SK-N-MC (cell line): ENCODE measurements around the gene CFDP1.

Source experiments
- DNase-seq: peaks from one replicate; pipeline ENCODE4 v3.0.0-alpha.2; 2011; ENCODE audit warnings: low read depth, low spot score
- H3K27ac ChIP-seq: fragments of 200-600 bp; sonication (generic); 2 replicates; pipeline ENCODE4 v1.5.1; 2016; ENCODE audit warnings: mixed run types
- H3K36me3 ChIP-seq: fragments of 200-600 bp; sonication (generic); 2 replicates; pipeline ENCODE4 v1.6.1; 2017; ENCODE audit warnings: antibody characterized with exemption, low read length, mixed read lengths; ENCODE audit not compliant: insufficient read depth
- H3K4me3 ChIP-seq: fragments of 200-600 bp; sonication (generic); 2 replicates; pipeline ENCODE4 v1.5.1; 2016
- H3K9ac ChIP-seq: fragments of 200-600 bp; sonication (generic); 2 replicates; pipeline ENCODE4 v1.8.0; 2017; ENCODE audit warnings: mixed run types, mixed read lengths; ENCODE audit not compliant: insufficient read length
- H3K9me3 ChIP-seq: fragments of 200-600 bp; sonication (generic); 2 replicates; pipeline ENCODE4 v1.6.1; 2017; ENCODE audit warnings: low read depth, mild to moderate bottlenecking, antibody characterized with exemption, low read length, moderate library complexity, mixed read lengths
- EZH2 ChIP-seq: fragments of 200-600 bp; sonication (generic); IDR thresholded peaks from one replicate; pipeline ENCODE4 v1.6.1; 2017; ENCODE audit warnings: antibody characterized with exemption
- FOXP2 ChIP-seq: optimal IDR thresholded peaks from 2 replicates; pipeline ENCODE3; 2011; ENCODE audit warnings: mild to moderate bottlenecking, moderate library complexity; ENCODE audit not compliant: insufficient read depth; ENCODE audit errors: extremely low read length, control extremely low read depth
- POLR2AphosphoS5 ChIP-seq: IDR thresholded peaks from 2 replicates; pipeline ENCODE4 v1.6.1; 2012; ENCODE audit warnings: mild to moderate bottlenecking, low read depth, low read length, borderline replicate concordance

The CFDP1 gene

GRCh38 chr16:75254359-75254837, 178.9 kb downstream of the CFDP1 start:
- Histone ChIP-seq H3K9me3 (no peaks in the 10 kb centered on the region), H3K9ac (no peak overlapping the region), H3K27ac (peak overlapping the region; percentile 57; the same call in 1 of the 2 replicates), H3K36me3 (no peaks in the 10 kb centered on the region), H3K4me3 (no peak overlapping the region)
- no peak for DNase-seq
- TF ChIP-seq EZH2 (no peak), FOXP2 (peak; percentile 100)

- Histone ChIP-seq H3K9ac (no peak overlapping the region), H3K9me3 (no peaks in the 10 kb centered on the region), H3K4me3 (peak overlapping the region; percentile 12; the same call in 1 of the 2 replicates), H3K36me3 (no peaks in the 10 kb centered on the region), H3K27ac (peak overlapping the region; percentile 67)
- DNase-seq, result no peak
- no peak for TF ChIP-seq POLR2AphosphoS5
- no peak for TF ChIP-seq EZH2
- no peak for TF ChIP-seq FOXP2
These were observed 180.1 kb downstream of the CFDP1 start for GRCh38 chr16:75252946-75253911.

GRCh38 chr16:75252049-75252864, 181.0 kb downstream of the CFDP1 start:
- H3K9me3 ChIP-seq, result no peaks in the 10 kb centered on the region
- H3K4me3 ChIP-seq, result peak overlapping the region; percentile 28; the same call in 1 of the 2 replicates
- TF ChIP-seq EZH2 (no peak), FOXP2 (no peak), POLR2AphosphoS5 (no peak)
- H3K36me3 ChIP-seq, result no peaks in the 10 kb centered on the region
- H3K27ac ChIP-seq, result peak overlapping the region; percentile 67
- no peak overlapping the region for H3K9ac ChIP-seq
- DNase-seq, result no peak

DNA sequence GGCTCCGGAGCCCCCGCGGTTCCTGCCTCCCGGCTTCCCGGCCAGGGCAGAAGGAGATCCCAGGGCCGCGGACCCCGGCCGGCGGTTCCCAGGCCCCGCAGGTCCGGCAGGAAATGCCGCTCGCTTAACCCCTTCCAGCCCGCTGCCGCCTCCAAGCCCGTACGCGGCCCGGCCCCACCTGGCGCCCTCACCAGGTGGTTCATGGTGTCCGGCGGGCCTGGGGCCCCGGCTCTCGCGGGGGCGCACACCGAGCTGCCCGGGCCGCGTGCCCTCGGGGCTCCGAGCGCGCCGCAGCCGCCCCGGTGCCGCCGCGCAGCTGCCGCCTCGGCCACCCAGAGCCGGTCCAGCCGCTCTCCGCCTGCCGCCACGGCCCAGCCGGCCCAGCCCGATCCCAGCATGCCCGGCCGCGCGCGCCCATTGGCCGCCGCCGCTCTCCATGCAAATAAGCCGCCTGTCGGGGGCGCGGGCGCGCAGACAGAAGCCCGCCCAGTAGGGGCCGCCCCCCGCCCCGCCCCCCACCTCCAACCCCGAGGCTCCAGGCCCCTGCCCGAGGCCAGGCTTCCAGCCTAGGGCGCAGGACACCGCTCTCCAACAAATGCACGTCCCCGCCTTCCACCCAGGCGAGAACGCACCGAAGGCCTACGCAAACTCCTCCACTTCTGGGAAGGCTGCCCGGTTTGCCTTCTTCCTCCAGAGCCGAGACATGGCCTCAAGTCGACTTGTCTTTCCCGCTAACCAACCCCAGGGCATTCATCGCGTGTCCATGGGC, 181.8 kb downstream of the CFDP1 start, which contains the start of gene BCAR1:
TSS of gene BCAR1 (minus strand) at position 345 of the 769 bp plus-strand sequence. CDS start at position 203, 142 bp downstream.
- H3K9me3 ChIP-seq, result no peaks in the 10 kb centered on the region
- no peaks in the 10 kb centered on the region for H3K36me3 ChIP-seq
- peak within 1 kb of the TSS; percentile 60 for H3K9ac ChIP-seq
- peak within 1 kb of the TSS; percentile 67 for H3K27ac ChIP-seq
- no peak for DNase-seq
- TF ChIP-seq POLR2AphosphoS5 (no peak), EZH2 (no peak), FOXP2 (no peak)
- peak within 1 kb of the TSS; percentile 75 for H3K4me3 ChIP-seq

GRCh38 chr16:75250809-75251279, 182.5 kb downstream of the CFDP1 start:
- Histone ChIP-seq H3K27ac (no peak overlapping the region), H3K9ac (peak overlapping the region; percentile 60), H3K9me3 (no peaks in the 10 kb centered on the region), H3K4me3 (peak overlapping the region; percentile 75), H3K36me3 (no peaks in the 10 kb centered on the region)
- no peak for DNase-seq
- TF ChIP-seq FOXP2 (no peak), POLR2AphosphoS5 (no peak), EZH2 (no peak)

- H3K4me3 ChIP-seq, result peak overlapping the region; percentile 75
- H3K9ac ChIP-seq, result peak overlapping the region; percentile 60
- no peak for TF ChIP-seq POLR2AphosphoS5
- TF ChIP-seq FOXP2, result no peak
- no peak for TF ChIP-seq EZH2
- H3K9me3 ChIP-seq, result no peaks in the 10 kb centered on the region
- H3K27ac ChIP-seq, result no peak overlapping the region
- DNase-seq, result no peak
- H3K36me3 ChIP-seq, result no peaks in the 10 kb centered on the region
These were observed 183.1 kb downstream of the CFDP1 start for GRCh38 chr16:75250089-75250808.

GRCh38 chr16:75249441-75249840, 183.9 kb downstream of the CFDP1 start:
- H3K9ac ChIP-seq, result no peak overlapping the region
- H3K9me3 ChIP-seq, result no peaks in the 10 kb centered on the region
- no peak overlapping the region for H3K27ac ChIP-seq
- no peaks in the 10 kb centered on the region for H3K36me3 ChIP-seq
- no peak for DNase-seq
- no peak for TF ChIP-seq POLR2AphosphoS5
- no peak for TF ChIP-seq FOXP2
- no peak for TF ChIP-seq EZH2
- H3K4me3 ChIP-seq, result no peak overlapping the region
